Upper lobe of right lung (tissue), 1 donor: ENCODE results near the gene RBM44. TPM values are rescaled to one million over a fixed set of nuclear protein-coding genes. Genes with fewer than 3 reads are reported as not detected.
"Not testable (repeated sequence)": the region's sequence is repeated elsewhere in the genome, so short reads cannot be mapped to it uniquely, and the experiment has no call there.

Experiments
- ATAC-seq: fragments of 200-7000 bp; cut with Tn5 transposase; one replicate; pipeline ENCODE4 v1.9.1; 2020; ENCODE audit warnings: mild to moderate bottlenecking, moderate library complexity
- DNase-seq: peaks from one replicate; pipeline ENCODE4 v3.0.0-alpha.2; 2020
- H3K27ac ChIP-seq: fragments of 200-600 bp; one replicate; pipeline ENCODE4 v1.8.0; 2022
- H3K27me3 ChIP-seq: fragments of 200-600 bp; one replicate; pipeline ENCODE4 v1.8.0; 2022; ENCODE audit warnings: mild to moderate bottlenecking
- H3K36me3 ChIP-seq: fragments of 200-600 bp; one replicate; pipeline ENCODE4 v1.8.0; 2022
- H3K4me1 ChIP-seq: fragments of 200-600 bp; one replicate; pipeline ENCODE4 v1.8.0; 2022
- H3K4me3 ChIP-seq: fragments of 200-600 bp; one replicate; pipeline ENCODE4 v1.8.0; 2022; ENCODE audit warnings: mild to moderate bottlenecking
- H3K9me3 ChIP-seq: fragments of 200-600 bp; one replicate; pipeline ENCODE4 v1.8.0; 2022
- intact Hi-C: fragments of 100-400 bp; cut with DNase I; formaldehyde crosslinking; loops from one replicate; pipeline ENCODE4 v1.11.0; 2022
- total RNA-seq: library from RNA; stranded (reverse); fragmentation: NEBNext Ultra II Directional; extraction: Animal tissue kit (Norgen Biotek cat#: 25700); gene quantifications from one replicate; pipeline ENCODE4 v1.2.1, GENCODE V29; 2021
- TF ChIP-seq, protein P1 (sequence below): fragments of 200-600 bp; IDR thresholded peaks from one replicate; pipeline ENCODE4 v1.8.0; 2022; ENCODE audit warnings: antibody characterized with exemption
- donor health status: DM: no; HTN: yes; CAD: no; lungs with severe emphysema.

The RBM44 gene
- total RNA-seq, 1 donor from 2014 or later = 1.8 TPM

GRCh38 chr2:237827421-237827987, 28.9 kb downstream of the RBM44 start:
- no peaks in the 10 kb centered on the region for H3K27me3 ChIP-seq
- H3K27ac ChIP-seq = no peak overlapping the region
- H3K36me3 ChIP-seq = no peaks in the 10 kb centered on the region
- H3K4me3 ChIP-seq = no peak overlapping the region
- no peaks in the 10 kb centered on the region for H3K4me1 ChIP-seq
- intact Hi-C loops = no loop called here
- no peaks in the 10 kb centered on the region for H3K9me3 ChIP-seq
- DNase-seq (no peak), ATAC-seq (no peak)
- TF ChIP-seq, protein P1, sequence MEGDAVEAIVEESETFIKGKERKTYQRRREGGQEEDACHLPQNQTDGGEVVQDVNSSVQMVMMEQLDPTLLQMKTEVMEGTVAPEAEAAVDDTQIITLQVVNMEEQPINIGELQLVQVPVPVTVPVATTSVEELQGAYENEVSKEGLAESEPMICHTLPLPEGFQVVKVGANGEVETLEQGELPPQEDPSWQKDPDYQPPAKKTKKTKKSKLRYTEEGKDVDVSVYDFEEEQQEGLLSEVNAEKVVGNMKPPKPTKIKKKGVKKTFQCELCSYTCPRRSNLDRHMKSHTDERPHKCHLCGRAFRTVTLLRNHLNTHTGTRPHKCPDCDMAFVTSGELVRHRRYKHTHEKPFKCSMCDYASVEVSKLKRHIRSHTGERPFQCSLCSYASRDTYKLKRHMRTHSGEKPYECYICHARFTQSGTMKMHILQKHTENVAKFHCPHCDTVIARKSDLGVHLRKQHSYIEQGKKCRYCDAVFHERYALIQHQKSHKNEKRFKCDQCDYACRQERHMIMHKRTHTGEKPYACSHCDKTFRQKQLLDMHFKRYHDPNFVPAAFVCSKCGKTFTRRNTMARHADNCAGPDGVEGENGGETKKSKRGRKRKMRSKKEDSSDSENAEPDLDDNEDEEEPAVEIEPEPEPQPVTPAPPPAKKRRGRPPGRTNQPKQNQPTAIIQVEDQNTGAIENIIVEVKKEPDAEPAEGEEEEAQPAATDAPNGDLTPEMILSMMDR = no peak

DNA sequence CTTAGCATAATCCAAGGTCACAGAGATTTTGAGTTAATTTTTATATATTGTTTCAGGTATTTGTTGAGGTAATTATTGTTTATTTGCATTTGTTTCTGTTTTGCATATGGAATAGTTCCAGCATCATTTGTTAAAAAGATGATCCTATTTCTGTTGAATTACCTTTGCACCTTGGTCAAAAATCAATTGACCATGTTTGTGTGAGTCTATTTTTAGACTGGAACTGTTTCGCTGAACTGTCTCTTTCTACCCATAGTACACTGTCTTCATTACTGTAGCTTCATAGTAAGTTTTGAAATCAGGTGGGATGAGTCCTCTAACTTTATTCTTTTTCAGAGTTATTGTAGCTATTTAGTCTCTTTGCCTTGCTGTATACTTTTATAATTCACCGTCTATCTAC, 31.9 kb downstream of the RBM44 start:
- TF ChIP-seq, protein P1 = no peak
- DNase-seq = no peak
- Histone ChIP-seq H3K4me3 (no peak overlapping the region), H3K9me3 (no peaks in the 10 kb centered on the region), H3K36me3 (no peaks in the 10 kb centered on the region), H3K27ac (no peak overlapping the region), H3K27me3 (no peaks in the 10 kb centered on the region), H3K4me1 (no peaks in the 10 kb centered on the region)
- no peak for ATAC-seq
- intact Hi-C loops = no loop called here

DNA sequence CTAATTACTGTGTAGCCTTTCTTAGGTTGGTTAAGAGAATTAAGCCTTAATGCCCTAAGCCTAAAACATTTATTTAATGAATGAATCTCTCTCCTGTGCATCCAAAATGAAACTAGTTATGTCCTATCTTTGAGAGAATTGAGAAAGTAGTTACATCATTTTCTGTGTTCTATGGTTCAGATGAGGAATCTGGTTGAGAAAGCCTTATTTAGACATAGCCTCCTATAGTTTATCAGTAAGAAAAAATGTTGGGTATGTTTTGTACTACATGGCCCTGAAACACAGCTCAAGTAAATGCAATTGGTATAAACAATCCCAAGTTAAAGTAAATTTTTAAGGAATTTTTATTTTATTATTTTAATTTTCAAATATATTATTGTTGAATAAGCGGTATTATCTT, 35.0 kb downstream of the RBM44 start:
- DNase-seq (no peak), ATAC-seq (no peak)
- Histone ChIP-seq H3K27me3 (no peaks in the 10 kb centered on the region), H3K27ac (no peak overlapping the region), H3K4me3 (no peak overlapping the region), H3K36me3 (no peaks in the 10 kb centered on the region), H3K9me3 (no peaks in the 10 kb centered on the region), H3K4me1 (no peaks in the 10 kb centered on the region)
- TF ChIP-seq, protein P1 = no peak
- intact Hi-C loops = no loop called here

DNA sequence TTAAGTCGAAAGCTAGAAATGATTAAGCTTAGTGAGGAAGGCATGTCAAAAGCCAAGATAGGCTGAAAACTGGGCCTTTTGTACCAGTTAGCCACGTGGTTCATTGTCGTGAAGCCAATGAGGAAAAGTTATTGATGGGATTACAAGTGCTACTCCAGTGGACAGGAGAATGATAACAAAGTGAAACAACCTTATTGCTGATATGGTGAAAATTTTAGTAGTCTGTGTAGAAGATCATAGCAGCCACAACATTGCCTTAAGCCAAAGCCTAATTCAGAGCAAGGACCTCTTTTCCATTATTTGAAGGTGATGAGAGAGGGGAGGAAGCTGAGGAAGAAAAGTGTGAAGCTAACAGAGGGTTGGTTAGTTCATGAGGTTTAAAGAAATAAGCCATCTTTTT, 36.8 kb downstream of the RBM44 start:
- H3K9me3 ChIP-seq = no peaks in the 10 kb centered on the region
- H3K36me3 ChIP-seq = no peaks in the 10 kb centered on the region
- DNase-seq (no peak), ATAC-seq (no peak)
- H3K27ac ChIP-seq = no peak overlapping the region
- no peaks in the 10 kb centered on the region for H3K4me1 ChIP-seq
- intact Hi-C loops = no loop called here
- TF ChIP-seq, protein P1 = no peak
- no peak overlapping the region for H3K4me3 ChIP-seq
- no peaks in the 10 kb centered on the region for H3K27me3 ChIP-seq

GRCh38 chr2:237841051-237841450, 42.5 kb downstream of the RBM44 start:
- intact Hi-C loops = no loop called here

GRCh38 chr2:237848940-237849339, 50.4 kb downstream of the RBM44 start:
- DNase-seq, H3K4me3 ChIP-seq, H3K9me3 ChIP-seq, H3K27ac ChIP-seq, H3K36me3 ChIP-seq, H3K27me3 ChIP-seq, ATAC-seq, intact Hi-C loops, H3K4me1 ChIP-seq: not testable (repeated sequence)

More at GRCh38 chr2:237841051-237841450, 42.5 kb downstream of the RBM44 start:
- Histone ChIP-seq H3K27me3 (no peaks in the 10 kb centered on the region), H3K4me3 (no peak overlapping the region), H3K27ac (no peak overlapping the region), H3K36me3 (no peaks in the 10 kb centered on the region), H3K4me1 (no peaks in the 10 kb centered on the region), H3K9me3 (no peaks in the 10 kb centered on the region)
- no peak for DNase-seq
- TF ChIP-seq, protein P1 = no peak
- ATAC-seq = no peak
